GM12891 (cell line): ENCODE data around the gene LBX2.
A peak's percentile ranks its signal among the peaks of the same experiment; 100 is the strongest.

Source experiments
- DNase-seq: peaks from one replicate; pipeline ENCODE4 v3.0.0; 2011; ENCODE audit warnings: low spot score; ENCODE audit not compliant: insufficient read length
- FAIRE-seq: peaks from 2 replicates; lab custom pipeline; 2011; peaks lifted over from hg19 to GRCh38; lab: Jason Lieb, UNC
- PAX5 ChIP-seq: IDR thresholded peaks from 2 replicates; pipeline ENCODE4 v1.6.1; 2011; ENCODE audit warnings: low read length, moderate library complexity, mild to moderate bottlenecking; ENCODE audit not compliant: insufficient read depth, severe bottlenecking
- POLR2A ChIP-seq: IDR thresholded peaks from 2 replicates; pipeline ENCODE4 v1.6.1; 2011; ENCODE audit warnings: low read depth, low read length, control low read depth
- POLR2AphosphoS5 ChIP-seq: IDR thresholded peaks from 2 replicates; pipeline ENCODE4 v1.6.1; 2011; ENCODE audit warnings: low read depth, low read length, control low read depth
- POU2F2 ChIP-seq: IDR thresholded peaks from 2 replicates; pipeline ENCODE4 v1.6.1; 2011; ENCODE audit warnings: low read depth, mild to moderate bottlenecking, control low read depth, low read length, moderate library complexity
- SPI1 ChIP-seq: IDR thresholded peaks from 2 replicates; pipeline ENCODE4 v1.6.1; 2011; ENCODE audit warnings: low read depth, low read length, control low read depth
- TAF1 ChIP-seq: IDR thresholded peaks from 2 replicates; pipeline ENCODE4 v1.6.1; 2011; ENCODE audit warnings: low read depth, low read length, control low read depth

The LBX2 gene

GRCh38 chr2:74535440-74535965 is 36.1 kb upstream of the LBX2 start:
- DNase-seq (no peak), FAIRE-seq (no peak)
- TF ChIP-seq TAF1 (no peak), PAX5 (no peak), POLR2A (no peak), POU2F2 (no peak), POLR2AphosphoS5 (no peak), SPI1 (no peak)

- no peak for TF ChIP-seq POLR2AphosphoS5
- no peak for TF ChIP-seq TAF1
- DNase-seq: no peak
- FAIRE-seq: no peak
Observed at GRCh38 chr2:74534411-74534810, 35.0 kb upstream of the LBX2 start.

- FAIRE-seq (no peak), DNase-seq (no peak)
- TF ChIP-seq PAX5: no peak
- peak; percentile 23; the same call in 1 of the 2 replicates for TF ChIP-seq POLR2A
Observed at GRCh38 chr2:74533464-74533863, 34.1 kb upstream of the LBX2 start.

- TF ChIP-seq POLR2A (no peak), POLR2AphosphoS5 (no peak)
- FAIRE-seq (no peak), DNase-seq (no peak)
Observed at GRCh38 chr2:74532222-74532621, 32.8 kb upstream of the LBX2 start.

- DNase-seq (no peak), FAIRE-seq (no peak)
- TF ChIP-seq SPI1: no peak
- no peak for TF ChIP-seq PAX5
- TF ChIP-seq POLR2AphosphoS5: no peak
- TF ChIP-seq TAF1: no peak
- TF ChIP-seq POLR2A: no peak
- no peak for TF ChIP-seq POU2F2
Observed at GRCh38 chr2:74531666-74532065, 32.3 kb upstream of the LBX2 start.

GRCh38 chr2:74530239-74531187 is 31.1 kb upstream of the LBX2 start:
- TF ChIP-seq TAF1: no peak
- no peak for TF ChIP-seq PAX5
- 0 out of 2 replicates have a peak, but pooled peaks have one; percentile 6 for TF ChIP-seq POU2F2
- peak; percentile 79 for TF ChIP-seq POLR2A
- peak; percentile 35; the same call in 1 of the 2 replicates for TF ChIP-seq POLR2AphosphoS5
- no peak for TF ChIP-seq SPI1
- FAIRE-seq (peak; percentile 62), DNase-seq (no peak)

- TF ChIP-seq POLR2AphosphoS5: peak; percentile 84
- no peak for TF ChIP-seq SPI1
- peak; percentile 89; the same call in 1 of the 2 replicates for TF ChIP-seq TAF1
- TF ChIP-seq POU2F2: 0 out of 2 replicates have a peak, but pooled peaks have one; percentile 26
- DNase-seq (peak; percentile 99), FAIRE-seq (peak; percentile 95)
Observed at GRCh38 chr2:74529357-74530238, 30.2 kb upstream of the LBX2 start, which contains the start of the genes AUP1 and HTRA2. TSS of gene AUP1 (minus strand) at chr2:74529706. CDS start at chr2:74529629, 77 bp downstream. TSS of gene HTRA2 (plus strand) at chr2:74529933. CDS start at chr2:74530007, 74 bp downstream.

GRCh38 chr2:74528600-74529356 is 29.4 kb upstream of the LBX2 start:
- FAIRE-seq (no peak), DNase-seq (no peak)
- TF ChIP-seq TAF1: no peak
- no peak for TF ChIP-seq PAX5
- TF ChIP-seq POLR2A: no peak
- no peak; the same call in 1 of the 2 replicates for TF ChIP-seq POU2F2
- 0 out of 2 replicates have a peak, but pooled peaks have one; percentile 13 for TF ChIP-seq POLR2AphosphoS5

- no peak for TF ChIP-seq TAF1
- TF ChIP-seq POLR2A: no peak
- no peak for FAIRE-seq
- DNase-seq: no peak
Observed at GRCh38 chr2:74527741-74528140, 28.3 kb upstream of the LBX2 start.

GRCh38 chr2:74526649-74527230 is 27.3 kb upstream of the LBX2 start:
- DNase-seq (no peak), FAIRE-seq (no peak)
- TF ChIP-seq POU2F2 (no peak), POLR2AphosphoS5 (no peak), TAF1 (no peak), PAX5 (no peak), POLR2A (no peak; the same call in 1 of the 2 replicates), SPI1 (no peak)
